Ishikawa (cell line): Measurements from ENCODE around the gene RMRP.

Experiments
- CEBPB ChIP-seq: IDR thresholded peaks from 2 replicates; pipeline ENCODE4 v1.6.1; 2012
- CREB1 ChIP-seq: IDR thresholded peaks from 2 replicates; pipeline ENCODE4 v1.6.1; 2012; ENCODE audit warnings: low read depth
- EP300 ChIP-seq: IDR thresholded peaks from 2 replicates; pipeline ENCODE4 v1.6.1; 2012; ENCODE audit warnings: borderline replicate concordance
- FOXM1 ChIP-seq: IDR thresholded peaks from 2 replicates; pipeline ENCODE4 v1.6.1; 2012; ENCODE audit warnings: low read depth, borderline replicate concordance
- NFIC ChIP-seq: IDR thresholded peaks from 2 replicates; pipeline ENCODE4 v1.6.1; 2012
- RAD21 ChIP-seq: IDR thresholded peaks from 2 replicates; pipeline ENCODE4 v1.6.1; 2012; ENCODE audit warnings: low read depth
- REST ChIP-seq: IDR thresholded peaks from 2 replicates; pipeline ENCODE4 v1.6.1; 2012; ENCODE audit warnings: low read depth, mild to moderate bottlenecking
- TAF1 ChIP-seq: IDR thresholded peaks from 2 replicates; pipeline ENCODE4 v1.6.1; 2012; ENCODE audit warnings: low read depth, mild to moderate bottlenecking
- TCF12 ChIP-seq: IDR thresholded peaks from 2 replicates; pipeline ENCODE4 v1.6.1; 2012; ENCODE audit warnings: low read depth
- YY1 ChIP-seq: IDR thresholded peaks from 2 replicates; pipeline ENCODE4 v1.6.1; 2012; ENCODE audit warnings: low read depth
- ZBTB7A ChIP-seq: IDR thresholded peaks from 2 replicates; pipeline ENCODE4 v1.6.1; 2012; ENCODE audit warnings: low read depth
- TF ChIP-seq, protein P1 (sequence below): IDR thresholded peaks from 2 replicates; pipeline ENCODE4 v1.6.1; 2012

- TF ChIP-seq YY1 (no peak), CEBPB (no peak), RAD21 (no peak), EP300 (no peak), TCF12 (no peak), REST (no peak), CREB1 (no peak), TAF1 (no peak), FOXM1 (no peak), ZBTB7A (no peak), NFIC (no peak)
- TF ChIP-seq, protein P1, sequence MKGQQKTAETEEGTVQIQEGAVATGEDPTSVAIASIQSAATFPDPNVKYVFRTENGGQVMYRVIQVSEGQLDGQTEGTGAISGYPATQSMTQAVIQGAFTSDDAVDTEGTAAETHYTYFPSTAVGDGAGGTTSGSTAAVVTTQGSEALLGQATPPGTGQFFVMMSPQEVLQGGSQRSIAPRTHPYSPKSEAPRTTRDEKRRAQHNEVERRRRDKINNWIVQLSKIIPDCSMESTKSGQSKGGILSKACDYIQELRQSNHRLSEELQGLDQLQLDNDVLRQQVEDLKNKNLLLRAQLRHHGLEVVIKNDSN = no peak
These were observed 29.5 kb upstream of the RMRP start for GRCh38 chr9:35687306-35687705.
